Measurements from ENCODE around the gene PSMB4. TPM values are rescaled to one million over a fixed set of nuclear protein-coding genes. Genes with fewer than 3 reads are reported as not detected.

Gene PSMB4
- total RNA-seq, 2 experiments from 2014 or later: 352 to 355 TPM

Other genes starting within 250 kb of the PSMB4 start
- gene TNFAIP8L2, start 242.9 kb upstream of the PSMB4 start, total RNA-seq: 10 to 100 TPM; 24.2 to 26.7 TPM
- 1 to 10 TPM; 1.8 to 2.6 TPM for gene LYSMD1, start 233.7 kb upstream of the PSMB4 start, total RNA-seq
- gene SCNM1, start 233.4 kb upstream of the PSMB4 start, total RNA-seq: 10 to 100 TPM; 67.5 to 67.8 TPM
- gene TMOD4, start 223.6 kb upstream of the PSMB4 start, total RNA-seq: 1 to 10 TPM; 1.7 to 2.7 TPM
- gene VPS72, start 209.4 kb upstream of the PSMB4 start, total RNA-seq: 10 to 100 TPM; 77.6 to 80.4 TPM
- 10 to 100 TPM; 78.6 to 84.3 TPM for gene PIP5K1A, start 201.0 kb upstream of the PSMB4 start, total RNA-seq
- gene PSMD4, start 144.8 kb upstream of the PSMB4 start, total RNA-seq: 100 to 1,000 TPM; 212 to 227 TPM
- gene ZNF687, start 117.3 kb upstream of the PSMB4 start, total RNA-seq: 10 to 100 TPM; 27.1 to 27.2 TPM
- gene PI4KB, start 72.2 kb upstream of the PSMB4 start, total RNA-seq: 10 to 100 TPM; 54.7 to 62.9 TPM
- 10 to 100 TPM; 64.7 to 68.7 TPM for gene RFX5, start 52.3 kb upstream of the PSMB4 start, total RNA-seq
- gene SELENBP1, start 26.9 kb upstream of the PSMB4 start, total RNA-seq: not detected
- 10 to 100 TPM; 73.7 to 76.3 TPM for gene POGZ, start 59.9 kb downstream of the PSMB4 start, total RNA-seq
- gene CGN, start 111.8 kb downstream of the PSMB4 start, total RNA-seq: 1 to 10 TPM; 1.3 to 1.4 TPM
- gene TUFT1, start 140.7 kb downstream of the PSMB4 start, total RNA-seq: 1 to 10 TPM; 3.0 to 4.1 TPM
- 10 to 100 TPM; 27.1 to 30.7 TPM for gene SNX27, start 212.5 kb downstream of the PSMB4 start, total RNA-seq

Measured in activated CD4-positive, alpha-beta memory T cell treated with anti-CD3 and anti-CD28 coated beads for 36 hours (primary cell).